ENCODE data around the gene ANO4.

ANO4 gene

DNA sequence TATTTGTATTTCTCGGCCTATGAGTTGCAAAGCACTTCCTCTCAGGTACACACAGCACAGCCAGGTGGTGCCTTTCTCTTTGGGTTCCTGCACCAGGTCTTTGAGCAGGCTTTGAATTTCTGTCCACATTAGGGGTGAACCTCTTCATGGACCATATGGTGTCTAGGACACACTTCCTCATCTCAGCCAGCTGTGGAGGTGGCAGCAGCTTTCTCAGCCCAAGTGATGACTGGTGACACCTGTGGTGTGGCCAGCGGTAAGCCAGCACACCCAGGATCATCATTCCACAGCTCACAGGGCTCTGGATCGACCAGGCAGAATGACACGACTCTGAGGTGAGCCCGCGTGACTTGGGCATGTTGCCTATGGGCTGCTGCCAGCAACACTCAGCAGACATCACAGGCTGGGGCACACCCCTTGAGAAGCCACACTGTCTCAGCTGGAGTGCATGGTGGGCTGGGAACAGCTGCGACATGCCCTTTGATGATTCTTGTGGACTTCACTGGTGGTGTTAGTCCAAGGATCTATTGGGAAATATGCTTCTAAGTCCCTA is 378.7 kb downstream of the ANO4 start:
- TF ChIP-seq ZNF274 (IDR thresholded peaks at IDR 0.05; ENCODE audit: low read depth, low read length) (no peak), YY1 (IDR thresholded peaks at IDR 0.05; ENCODE audit: insufficient read depth, insufficient read length) (no peak), SUZ12 (IDR thresholded peaks at IDR 0.05; ENCODE audit: extremely low read depth, insufficient read depth, insufficient read length) (no peak)
- Histone ChIP-seq H3K27me3 (ENCODE audit: insufficient read depth, insufficient read length) (no peaks in the 10 kb centered on the region), H3K4me3 (ENCODE audit: insufficient read length, low read depth) (no peak overlapping the region), H3K9me3 (ENCODE audit: insufficient read depth, low read length) (peaks cover 5% of the 10 kb centered on the region; the same call in 1 of the 2 replicates), H3K9ac (ENCODE audit: insufficient read length, low read depth) (no peak overlapping the region), H3K36me3 (ENCODE audit: insufficient read depth, insufficient read length, low read length) (no peaks in the 10 kb centered on the region), H3K4me1 (ENCODE audit: insufficient read depth, insufficient read length) (no peaks in the 10 kb centered on the region)
- DNase-seq (ENCODE audit: low read depth, low spot score) = no peak

DNA sequence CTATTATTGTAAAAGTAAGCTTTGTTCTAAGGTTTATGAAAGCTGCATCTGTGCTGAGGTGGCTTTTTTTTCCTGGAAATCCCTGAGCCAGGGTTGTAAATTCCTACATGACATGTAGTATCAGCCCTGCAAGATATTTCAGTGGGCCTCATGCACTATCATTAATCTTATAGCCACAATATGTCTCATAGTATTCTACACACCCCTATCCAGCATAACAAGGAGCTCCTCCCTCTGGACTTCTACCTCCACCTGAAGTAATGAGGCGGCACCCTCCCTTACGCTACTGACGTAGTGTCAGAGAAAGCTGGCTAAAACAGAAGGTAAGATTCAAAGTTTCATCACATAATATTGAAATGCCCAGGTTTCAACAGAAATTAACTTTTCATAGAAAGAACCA is 380.0 kb downstream of the ANO4 start:
- H3K4me3 ChIP-seq (ENCODE audit: insufficient read length, low read depth) = no peak overlapping the region
- H3K27me3 ChIP-seq (ENCODE audit: insufficient read depth, insufficient read length) = no peaks in the 10 kb centered on the region
- peaks cover 5% of the 10 kb centered on the region; the same call in 1 of the 2 replicates for H3K9me3 ChIP-seq (ENCODE audit: insufficient read depth, low read length)
- TF ChIP-seq SUZ12 (IDR thresholded peaks at IDR 0.05; ENCODE audit: extremely low read depth, insufficient read depth, insufficient read length) (no peak), YY1 (IDR thresholded peaks at IDR 0.05; ENCODE audit: insufficient read depth, insufficient read length) (no peak), ZNF274 (IDR thresholded peaks at IDR 0.05; ENCODE audit: low read depth, low read length) (no peak)
- DNase-seq (ENCODE audit: low read depth, low spot score) = no peak
- H3K9ac ChIP-seq (ENCODE audit: insufficient read length, low read depth) = no peak overlapping the region
- H3K36me3 ChIP-seq (ENCODE audit: insufficient read depth, insufficient read length, low read length) = no peaks in the 10 kb centered on the region
- H3K4me1 ChIP-seq (ENCODE audit: insufficient read depth, insufficient read length) = no peaks in the 10 kb centered on the region

Measured in NT2/D1 (cell line).